ENCODE data around the gene UXT. TPM values are rescaled to one million over a fixed set of nuclear protein-coding genes. Genes with fewer than 3 reads are reported as not detected.

UXT gene, protein sequence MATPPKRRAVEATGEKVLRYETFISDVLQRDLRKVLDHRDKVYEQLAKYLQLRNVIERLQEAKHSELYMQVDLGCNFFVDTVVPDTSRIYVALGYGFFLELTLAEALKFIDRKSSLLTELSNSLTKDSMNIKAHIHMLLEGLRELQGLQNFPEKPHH
- 100 to 1,000 TPM in 3 of 4 donors, 10 to 100 TPM in 1; 95.7 to 129 (median 118) TPM for total RNA-seq

DNA sequence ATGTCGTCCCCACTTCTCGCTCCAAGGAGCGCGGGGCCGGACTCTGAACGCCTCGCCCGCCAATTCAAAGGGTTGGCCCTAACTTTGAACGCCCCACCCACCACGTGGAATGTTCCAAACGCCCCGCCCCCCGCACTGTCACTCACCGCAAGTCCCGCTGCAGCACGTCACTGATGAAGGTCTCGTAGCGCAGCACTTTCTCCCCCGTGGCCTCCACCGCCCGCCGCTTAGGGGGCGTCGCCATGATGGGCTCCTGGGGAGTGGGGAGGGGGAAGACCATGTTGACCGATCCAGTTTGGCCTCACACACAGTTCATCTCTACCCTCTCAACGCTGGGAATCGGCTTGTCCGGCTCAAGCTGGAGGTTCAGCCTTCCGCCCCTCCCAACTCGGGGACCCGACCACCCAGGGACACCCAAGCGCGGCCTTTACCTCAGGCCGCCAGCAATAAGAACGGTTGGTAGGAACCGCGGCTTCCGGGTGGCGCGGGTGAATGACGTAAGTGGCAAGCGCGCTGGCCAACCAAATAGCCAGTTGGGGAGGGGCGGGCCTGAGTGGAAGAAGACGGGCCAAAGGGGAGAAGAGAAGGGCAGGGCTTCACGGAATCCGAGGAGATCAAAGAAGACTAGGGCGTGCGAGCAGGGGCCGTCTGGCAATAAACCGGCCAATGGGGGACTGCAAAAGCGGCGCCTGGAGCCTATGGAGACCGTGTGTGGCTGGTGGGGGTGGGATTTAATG lies at the start of gene UXT:
Gene UXT, minus strand, starts transcription at position 497 of the 737 bp plus-strand sequence. Its CDS starts 253 bp downstream, at position 244.
- peak within 1 kb of the TSS; percentile 41 to 65 (median 54) for H3K4me3 ChIP-seq
- TF ChIP-seq CTCF (IDR thresholded peaks at IDR 0.05) (peak in 1 of 5 experiments; percentile 13), POLR2A (IDR thresholded peaks at IDR 0.05) (peak; percentile 64 to 78), EP300 (IDR thresholded peaks at IDR 0.05) (peak; percentile 35 to 93)
- 1 to 51% methylated on average over 12 to 54 of the region's 54 CpGs for WGBS, 2 donors
- peaks cover 0 to 10% (median 3%) of the 10 kb centered on the region in 4 donors for H3K4me1 ChIP-seq
- H3K27ac ChIP-seq: peak within 1 kb of the TSS; percentile 95 to 98 (median 96)
- peaks cover 0 to 25% (median 0%) of the 10 kb centered on the region in 3 donors for H3K36me3 ChIP-seq
- no peaks in the 10 kb centered on the region for H3K9me3 ChIP-seq
- no peaks in the 10 kb centered on the region for H3K27me3 ChIP-seq
- DNase-seq (ENCODE audit: low spot score in 2 of 2): peak; percentile 84 to 87

GRCh38 chrX:47707031-47707780 lies 48.2 kb upstream of the UXT start:
- Histone ChIP-seq H3K4me3 (no peak overlapping the region), H3K4me1 (no peaks in the 10 kb centered on the region), H3K27me3 (peaks cover 0 to 2% of the 10 kb centered on the region in 2 donors), H3K36me3 (no peaks in the 10 kb centered on the region), H3K27ac (peak overlapping the region in 2 of 4 donors; percentile 14 to 33), H3K9me3 (no peaks in the 10 kb centered on the region)
- no peak for TF ChIP-seq CTCF (IDR thresholded peaks at IDR 0.05)
- DNase-seq (ENCODE audit: low spot score in 2 of 2): no peak
- 41 to 49% methylated on average over 7 of the region's 7 CpGs for WGBS, 2 donors

DNA sequence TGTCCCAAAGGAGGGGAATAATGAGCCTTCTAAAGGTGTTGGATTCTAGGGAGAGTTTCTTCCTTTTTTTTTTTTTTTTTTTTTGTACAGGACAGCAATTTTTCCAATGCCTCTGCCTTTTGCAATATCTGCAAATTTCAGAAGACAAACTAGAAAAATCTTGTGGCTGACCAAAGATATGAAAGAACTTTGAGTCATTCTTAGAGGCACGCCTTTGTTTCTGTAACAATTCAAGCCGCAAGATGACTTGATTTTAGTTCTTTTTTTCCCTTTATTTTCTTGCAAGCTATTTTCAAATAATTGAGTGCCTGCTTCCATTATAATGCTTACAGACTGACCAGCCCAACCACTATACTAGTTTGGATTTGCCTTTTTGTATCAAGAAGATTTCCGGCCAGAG lies 47.6 kb upstream of the UXT start:
- Histone ChIP-seq H3K27ac (peak overlapping the region in 2 of 4 donors; percentile 14 to 29), H3K27me3 (peaks cover 0 to 6% of the 10 kb centered on the region in 2 donors), H3K4me3 (no peak overlapping the region), H3K4me1 (no peaks in the 10 kb centered on the region), H3K9me3 (no peaks in the 10 kb centered on the region), H3K36me3 (no peaks in the 10 kb centered on the region)
- 75% methylated on average over 3 of the region's 3 CpGs for WGBS, 2 donors
- no peak for DNase-seq (ENCODE audit: low spot score in 2 of 2)
- TF ChIP-seq EP300 (IDR thresholded peaks at IDR 0.05): no peak
- TF ChIP-seq CTCF (IDR thresholded peaks at IDR 0.05): no peak
- no peak for TF ChIP-seq POLR2A (IDR thresholded peaks at IDR 0.05)

DNA sequence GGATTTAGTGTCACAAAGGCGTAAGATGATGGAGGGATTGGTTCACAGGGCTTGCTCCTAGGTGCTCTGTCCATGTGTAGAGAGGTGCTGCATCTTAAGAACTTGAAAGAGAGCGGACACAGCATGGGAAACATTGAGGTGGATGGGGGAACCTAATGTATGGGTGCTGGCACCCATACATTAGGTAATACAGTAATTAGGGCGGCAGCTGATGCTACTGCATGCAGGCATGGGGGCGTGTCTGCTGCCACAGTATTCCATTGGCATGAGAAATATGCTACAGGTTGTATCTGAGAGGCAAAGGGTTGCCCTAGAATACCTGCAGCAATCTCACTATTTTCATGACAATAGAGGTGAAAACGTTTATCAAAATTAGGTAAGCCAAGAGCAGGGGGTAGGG lies 45.8 kb upstream of the UXT start:
- TF ChIP-seq CTCF (IDR thresholded peaks at IDR 0.05) (no peak), EP300 (IDR thresholded peaks at IDR 0.05) (no peak), POLR2A (IDR thresholded peaks at IDR 0.05) (no peak)
- Histone ChIP-seq H3K36me3 (no peaks in the 10 kb centered on the region), H3K9me3 (no peaks in the 10 kb centered on the region), H3K27me3 (peaks cover 0 to 6% of the 10 kb centered on the region in 2 donors), H3K27ac (no peak overlapping the region), H3K4me3 (no peak overlapping the region), H3K4me1 (no peaks in the 10 kb centered on the region)
- WGBS, 2 donors: 60 to 82% methylated on average over 5 of the region's 5 CpGs
- no peak for DNase-seq (ENCODE audit: low spot score in 2 of 2)
